SK-N-SH treated with all-trans-retinoic acid at 6 μM for 48 hours (cell line): ENCODE results near the gene DHRS7B.

Experiments used
- ATAC-seq: fragments of 200-7000 bp; cut with Tn5 transposase; 3 replicates; pipeline ENCODE4 v1.9.1; 2020; ENCODE audit warnings: mild to moderate bottlenecking, moderate library complexity
- ARNTL ChIP-seq: fragments of 450-650 bp; formaldehyde crosslinking; IDR thresholded peaks from 2 replicates; pipeline ENCODE4 v1.5.0; 2020; ENCODE audit warnings: low read depth, mild to moderate bottlenecking, moderate library complexity, borderline replicate concordance
- BACH2 ChIP-seq: fragments of 250-450 bp; sonication (Bioruptor Pico); IDR thresholded peaks from 2 replicates; pipeline ENCODE4 v1.9.0; 2021; ENCODE audit warnings: mild to moderate bottlenecking, borderline replicate concordance
- CREB5 ChIP-seq: fragments of 250-450 bp; sonication (Bioruptor Pico); IDR thresholded peaks from 2 replicates; pipeline ENCODE4 v1.5.1; 2020; ENCODE audit warnings: low read depth, mild to moderate bottlenecking, moderate library complexity
- CSDC2 ChIP-seq: fragments of 250-450 bp; sonication (Bioruptor Pico); IDR thresholded peaks from 2 replicates; pipeline ENCODE4 v1.5.0; 2020; ENCODE audit warnings: mild to moderate bottlenecking, moderate library complexity
- GLIS3 ChIP-seq: fragments of 250-450 bp; sonication (Bioruptor Pico); IDR thresholded peaks from 2 replicates; pipeline ENCODE4 v1.5.0; 2020; ENCODE audit warnings: mild to moderate bottlenecking, moderate library complexity
- ISL1 ChIP-seq: fragments of 250-450 bp; sonication (Bioruptor Pico); IDR thresholded peaks from 2 replicates; pipeline ENCODE4 v2.1.2; 2022; ENCODE audit warnings: mild to moderate bottlenecking, moderate library complexity
- OSR1 ChIP-seq: fragments of 250-450 bp; sonication (Bioruptor Pico); IDR thresholded peaks from 2 replicates; pipeline ENCODE4 v1.8.0; 2022; ENCODE audit warnings: moderate library complexity, mild to moderate bottlenecking, inconsistent platforms
- PPARA ChIP-seq: fragments of 250-450 bp; sonication (Bioruptor Pico); IDR thresholded peaks from 2 replicates; pipeline ENCODE4 v1.5.0; 2020; ENCODE audit warnings: mild to moderate bottlenecking, borderline replicate concordance
- RARB ChIP-seq: fragments of 250-450 bp; sonication (Bioruptor Pico); IDR thresholded peaks from 2 replicates; pipeline ENCODE4 v1.8.0; 2021; ENCODE audit warnings: mild to moderate bottlenecking, moderate library complexity
- SNAI2 ChIP-seq: fragments of 250-450 bp; sonication (Bioruptor Pico); IDR thresholded peaks from 2 replicates; pipeline ENCODE4 v1.5.0; 2020; ENCODE audit warnings: mild to moderate bottlenecking, moderate library complexity
- TCF4 ChIP-seq: fragments of 250-450 bp; sonication (Bioruptor Pico); IDR thresholded peaks from 2 replicates; pipeline ENCODE4 v1.8.0; 2021; ENCODE audit warnings: mild to moderate bottlenecking, moderate library complexity, borderline replicate concordance
- TSHZ2 ChIP-seq: fragments of 250-450 bp; sonication (Bioruptor Pico); IDR thresholded peaks from 2 replicates; pipeline ENCODE4 v1.5.0; 2020; ENCODE audit warnings: mild to moderate bottlenecking, moderate library complexity
- ZFP3 ChIP-seq: fragments of 250-450 bp; sonication (Bioruptor Pico); IDR thresholded peaks from 2 replicates; pipeline ENCODE4 v1.5.0; 2020; ENCODE audit warnings: mild to moderate bottlenecking, moderate library complexity
- ZFP30 ChIP-seq: fragments of 450-650 bp; formaldehyde crosslinking; IDR thresholded peaks from 2 replicates; pipeline ENCODE4 v1.5.0; 2022; ENCODE audit warnings: mild to moderate bottlenecking, moderate library complexity
- ZNF565 ChIP-seq: fragments of 450-650 bp; formaldehyde crosslinking; conservative IDR thresholded peaks from 2 replicates; pipeline ENCODE4 v1.5.0; 2020; ENCODE audit warnings: low read depth, mild to moderate bottlenecking, moderate library complexity
- ZNF70 ChIP-seq: fragments of 450-650 bp; formaldehyde crosslinking; IDR thresholded peaks from 2 replicates; pipeline ENCODE4 v1.5.0; 2020; ENCODE audit warnings: mild to moderate bottlenecking, moderate library complexity
- ZNF8 ChIP-seq: fragments of 450-650 bp; formaldehyde crosslinking; IDR thresholded peaks from 2 replicates; pipeline ENCODE4 v1.5.0; 2020; ENCODE audit warnings: mild to moderate bottlenecking, moderate library complexity
- TF ChIP-seq, protein P1 (sequence below): fragments of 250-450 bp; sonication (Bioruptor Pico); IDR thresholded peaks from 2 replicates; pipeline ENCODE4 v1.5.1; 2021; ENCODE audit warnings: mild to moderate bottlenecking, moderate library complexity
- TF ChIP-seq, protein P2 (sequence below): fragments of 250-450 bp; sonication (Bioruptor Pico); IDR thresholded peaks from 2 replicates; pipeline ENCODE4 v1.8.0; 2021; ENCODE audit warnings: low read depth, mild to moderate bottlenecking, moderate library complexity, borderline replicate concordance

Gene DHRS7B

GRCh38 chr17:21100636-21101035 is 26.1 kb upstream of the DHRS7B start:
- no peak for ATAC-seq
- no peak for TF ChIP-seq TCF4 (CRISPR knock-in tag)
- no peak for TF ChIP-seq ZFP3
- no peak for TF ChIP-seq ZNF565 (CRISPR knock-in tag)

- no peak for ATAC-seq
Observed at GRCh38 chr17:21104608-21105007, 22.2 kb upstream of the DHRS7B start.

GRCh38 chr17:21105064-21105894 is 21.5 kb upstream of the DHRS7B start:
- ATAC-seq, result no peak
- no peak for TF ChIP-seq OSR1 (CRISPR knock-in tag)
- TF ChIP-seq RARB (CRISPR knock-in tag), result no peak
- no peak for TF ChIP-seq CREB5 (CRISPR knock-in tag)
- no peak for TF ChIP-seq ZFP30 (CRISPR knock-in tag)
- TF ChIP-seq, protein P1, sequence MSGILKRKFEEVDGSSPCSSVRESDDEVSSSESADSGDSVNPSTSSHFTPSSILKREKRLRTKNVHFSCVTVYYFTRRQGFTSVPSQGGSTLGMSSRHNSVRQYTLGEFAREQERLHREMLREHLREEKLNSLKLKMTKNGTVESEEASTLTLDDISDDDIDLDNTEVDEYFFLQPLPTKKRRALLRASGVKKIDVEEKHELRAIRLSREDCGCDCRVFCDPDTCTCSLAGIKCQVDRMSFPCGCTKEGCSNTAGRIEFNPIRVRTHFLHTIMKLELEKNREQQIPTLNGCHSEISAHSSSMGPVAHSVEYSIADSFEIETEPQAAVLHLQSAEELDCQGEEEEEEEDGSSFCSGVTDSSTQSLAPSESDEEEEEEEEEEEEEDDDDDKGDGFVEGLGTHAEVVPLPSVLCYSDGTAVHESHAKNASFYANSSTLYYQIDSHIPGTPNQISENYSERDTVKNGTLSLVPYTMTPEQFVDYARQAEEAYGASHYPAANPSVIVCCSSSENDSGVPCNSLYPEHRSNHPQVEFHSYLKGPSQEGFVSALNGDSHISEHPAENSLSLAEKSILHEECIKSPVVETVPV, result no peak

More at GRCh38 chr17:21104608-21105007, 22.2 kb upstream of the DHRS7B start:
- TF ChIP-seq ARNTL (no peak), OSR1 (CRISPR knock-in tag) (no peak), PPARA (no peak), SNAI2 (CRISPR knock-in tag) (no peak), RARB (CRISPR knock-in tag) (no peak), ZNF565 (CRISPR knock-in tag) (no peak), CREB5 (CRISPR knock-in tag) (no peak), GLIS3 (CRISPR knock-in tag) (no peak), ZFP3 (no peak), ZNF8 (no peak), TSHZ2 (no peak), CSDC2 (CRISPR knock-in tag) (no peak), BACH2 (CRISPR knock-in tag) (no peak), TCF4 (CRISPR knock-in tag) (no peak), ISL1 (CRISPR knock-in tag) (no peak), ZNF70 (CRISPR knock-in tag) (no peak)
- TF ChIP-seq, protein P1, result no peak
- TF ChIP-seq, protein P2, sequence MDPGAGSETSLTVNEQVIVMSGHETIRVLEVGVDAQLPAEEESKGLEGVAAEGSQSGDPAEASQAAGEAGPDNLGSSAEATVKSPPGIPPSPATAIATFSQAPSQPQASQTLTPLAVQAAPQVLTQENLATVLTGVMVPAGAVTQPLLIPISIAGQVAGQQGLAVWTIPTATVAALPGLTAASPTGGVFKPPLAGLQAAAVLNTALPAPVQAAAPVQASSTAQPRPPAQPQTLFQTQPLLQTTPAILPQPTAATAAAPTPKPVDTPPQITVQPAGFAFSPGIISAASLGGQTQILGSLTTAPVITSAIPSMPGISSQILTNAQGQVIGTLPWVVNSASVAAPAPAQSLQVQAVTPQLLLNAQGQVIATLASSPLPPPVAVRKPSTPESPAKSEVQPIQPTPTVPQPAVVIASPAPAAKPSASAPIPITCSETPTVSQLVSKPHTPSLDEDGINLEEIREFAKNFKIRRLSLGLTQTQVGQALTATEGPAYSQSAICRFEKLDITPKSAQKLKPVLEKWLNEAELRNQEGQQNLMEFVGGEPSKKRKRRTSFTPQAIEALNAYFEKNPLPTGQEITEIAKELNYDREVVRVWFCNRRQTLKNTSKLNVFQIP (CRISPR knock-in tag), result no peak
